HAP-1 (cell line): ENCODE results near the gene LIMD2.

Source experiments
- DNase-seq, 2 experiments: peaks; one replicate each; pipeline ENCODE4 v3.0.0-alpha.2; 2016 to 2020; ENCODE audit warnings: low spot score in 2 of 2
- H3K27me3 ChIP-seq: fragments of 250-450 bp; sonication (Bioruptor Pico); 2 replicates; pipeline ENCODE4 v1.5.1; 2020; ENCODE audit warnings: low read depth, mild to moderate bottlenecking, moderate library complexity
- H3K36me3 ChIP-seq: fragments of 250-450 bp; sonication (Bioruptor Pico); replicated peaks from 2 replicates; pipeline ENCODE4 v1.5.1; 2020; ENCODE audit warnings: mild to moderate bottlenecking
- H3K4me1 ChIP-seq: fragments of 250-450 bp; sonication (Bioruptor Pico); 2 replicates; pipeline ENCODE4 v1.5.1; 2020; ENCODE audit warnings: mild to moderate bottlenecking
- H3K4me3 ChIP-seq: fragments of 250-450 bp; sonication (Bioruptor Pico); 2 replicates; pipeline ENCODE4 v1.5.1; 2020; ENCODE audit warnings: mild to moderate bottlenecking, moderate library complexity
- H3K9me3 ChIP-seq: fragments of 250-450 bp; sonication (Bioruptor Pico); 2 replicates; pipeline ENCODE4 v1.5.1; 2020; ENCODE audit warnings: mild to moderate bottlenecking, moderate library complexity
- in situ Hi-C: fragments of 300-500 bp; cut with MboI; formaldehyde crosslinking; loops from 3 replicates; pipeline ENCODE4 v1.14.3; 2020; ENCODE audit warnings: low sequenced_read_pairs, inconsistent platforms, mixed read lengths

LIMD2 gene

GRCh38 chr17:63682981-63683380 is 16.9 kb downstream of the LIMD2 start:
- H3K4me1 ChIP-seq, result no peaks in the 10 kb centered on the region
- in situ Hi-C loops, result no loop called here
- H3K36me3 ChIP-seq, result peaks cover 17% of the 10 kb centered on the region
- H3K9me3 ChIP-seq, result no peaks in the 10 kb centered on the region
- H3K27me3 ChIP-seq, result no peaks in the 10 kb centered on the region
- no peak overlapping the region for H3K4me3 ChIP-seq
- DNase-seq, result no peak

GRCh38 chr17:63682441-63682840 is 17.5 kb downstream of the LIMD2 start:
- H3K4me1 ChIP-seq, result no peaks in the 10 kb centered on the region
- in situ Hi-C loops, result no loop called here
- no peak for DNase-seq

DNA sequence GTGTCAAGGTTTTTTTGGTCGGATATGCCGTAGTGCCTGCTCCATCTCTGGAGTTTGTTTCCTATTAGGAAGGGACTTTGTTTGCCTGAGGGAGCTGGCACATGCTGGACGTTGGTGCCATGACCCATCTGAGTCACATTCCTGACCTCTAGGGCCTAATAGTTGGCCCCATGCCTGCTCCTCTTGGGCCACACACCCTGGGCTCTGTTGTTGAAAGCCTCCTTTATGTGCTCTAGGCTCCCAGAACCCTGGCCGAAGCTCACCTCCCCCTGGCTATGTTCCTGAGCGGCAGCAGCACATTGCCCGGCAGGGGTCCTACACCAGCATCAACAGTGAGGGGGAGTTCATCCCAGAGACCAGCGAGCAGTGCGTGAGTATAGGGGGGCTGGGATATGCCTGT is 18.4 kb downstream of the LIMD2 start:
- in situ Hi-C loops, result no loop called here
- no peak for DNase-seq
- no peaks in the 10 kb centered on the region for H3K9me3 ChIP-seq

More at GRCh38 chr17:63682441-63682840, 17.5 kb downstream of the LIMD2 start:
- Histone ChIP-seq H3K9me3 (no peaks in the 10 kb centered on the region), H3K27me3 (no peaks in the 10 kb centered on the region), H3K4me3 (no peak overlapping the region), H3K36me3 (peaks cover 17% of the 10 kb centered on the region)

DNA sequence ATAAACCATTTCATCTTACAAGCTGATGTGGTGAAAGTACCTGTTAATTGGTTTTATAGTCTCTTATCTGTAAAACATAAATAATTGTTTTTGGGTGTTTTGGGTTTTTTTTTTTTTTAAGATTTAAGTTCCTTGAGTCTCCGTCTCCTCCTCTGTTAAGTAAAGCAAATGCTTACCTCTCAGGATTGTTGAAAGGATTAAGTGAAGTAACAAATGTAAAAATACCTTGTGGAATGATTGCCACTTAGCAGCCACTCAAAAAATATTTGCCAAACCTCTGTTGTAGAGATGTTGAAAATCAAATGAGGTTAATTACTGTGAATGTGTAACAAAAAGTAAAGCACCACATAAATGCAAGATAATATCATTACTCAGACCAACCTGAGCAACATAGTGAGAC is 19.2 kb downstream of the LIMD2 start:
- no peak overlapping the region for H3K4me3 ChIP-seq
- DNase-seq, result no peak

More for the DNA sequence above, 18.4 kb downstream of the LIMD2 start:
- no peaks in the 10 kb centered on the region for H3K27me3 ChIP-seq
- H3K4me3 ChIP-seq, result no peak overlapping the region
- peaks cover 17% of the 10 kb centered on the region for H3K36me3 ChIP-seq
- no peaks in the 10 kb centered on the region for H3K4me1 ChIP-seq

DNA sequence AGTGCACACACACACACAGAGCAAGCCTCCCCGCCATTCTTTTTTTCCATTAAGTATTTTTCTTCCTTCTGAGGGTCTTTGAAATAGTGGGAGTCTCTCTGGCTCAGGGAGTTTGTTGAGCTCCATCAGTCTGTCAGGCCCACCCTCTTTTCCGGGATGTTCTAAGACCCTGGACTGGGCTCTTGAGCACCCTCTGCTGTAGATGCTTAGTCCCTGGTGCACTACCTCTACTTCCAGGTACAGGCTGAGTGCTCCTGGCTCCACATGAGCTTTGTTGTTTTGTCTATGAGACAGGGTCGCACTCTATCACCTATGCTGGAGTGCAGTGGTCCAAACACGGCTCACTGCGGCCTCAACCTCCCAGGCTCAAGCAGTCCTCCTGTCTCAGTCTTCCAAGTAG is 20.7 kb downstream of the LIMD2 start:
- Histone ChIP-seq H3K36me3 (peaks cover 15% of the 10 kb centered on the region), H3K9me3 (no peaks in the 10 kb centered on the region), H3K27me3 (no peaks in the 10 kb centered on the region), H3K4me3 (no peak overlapping the region), H3K4me1 (peaks cover 10% of the 10 kb centered on the region)
- in situ Hi-C loops, result no loop called here
- no peak for DNase-seq

More for the DNA sequence above, 19.2 kb downstream of the LIMD2 start:
- peaks cover 17% of the 10 kb centered on the region for H3K36me3 ChIP-seq
- H3K4me1 ChIP-seq, result peaks cover 4% of the 10 kb centered on the region
- in situ Hi-C loops, result no loop called here
- no peaks in the 10 kb centered on the region for H3K9me3 ChIP-seq
- no peaks in the 10 kb centered on the region for H3K27me3 ChIP-seq

- DNase-seq, result no peak
- no peaks in the 10 kb centered on the region; the same call in 1 of the 2 replicates for H3K36me3 ChIP-seq
- no peaks in the 10 kb centered on the region for H3K9me3 ChIP-seq
- H3K4me1 ChIP-seq, result peaks cover 10% of the 10 kb centered on the region
- in situ Hi-C loops, result no loop called here
- H3K27me3 ChIP-seq, result no peaks in the 10 kb centered on the region
- H3K4me3 ChIP-seq, result no peak overlapping the region
Observed at GRCh38 chr17:63676584-63676983, 23.3 kb downstream of the LIMD2 start.

- no peak overlapping the region for H3K4me3 ChIP-seq
- in situ Hi-C loops, result no loop called here
- H3K27me3 ChIP-seq, result no peaks in the 10 kb centered on the region
- H3K9me3 ChIP-seq, result no peaks in the 10 kb centered on the region
- H3K36me3 ChIP-seq, result no peaks in the 10 kb centered on the region; the same call in 1 of the 2 replicates
- H3K4me1 ChIP-seq, result peaks cover 10% of the 10 kb centered on the region
- peak; percentile 55 to 83 for DNase-seq
Observed at GRCh38 chr17:63675607-63676546, 24.0 kb downstream of the LIMD2 start.

GRCh38 chr17:63675231-63675606 is 24.7 kb downstream of the LIMD2 start:
- DNase-seq, result no peak

GRCh38 chr17:63672856-63673255 is 27.1 kb downstream of the LIMD2 start:
- in situ Hi-C loops, result no loop called here
- no peaks in the 10 kb centered on the region for H3K27me3 ChIP-seq
- H3K4me1 ChIP-seq, result peaks cover 10% of the 10 kb centered on the region
- no peaks in the 10 kb centered on the region; the same call in 1 of the 2 replicates for H3K36me3 ChIP-seq
- DNase-seq, result no peak
- H3K9me3 ChIP-seq, result no peaks in the 10 kb centered on the region
- H3K4me3 ChIP-seq, result no peak overlapping the region

More at GRCh38 chr17:63675231-63675606, 24.7 kb downstream of the LIMD2 start:
- Histone ChIP-seq H3K4me1 (peaks cover 10% of the 10 kb centered on the region), H3K4me3 (no peak overlapping the region), H3K9me3 (no peaks in the 10 kb centered on the region), H3K27me3 (no peaks in the 10 kb centered on the region), H3K36me3 (no peaks in the 10 kb centered on the region; the same call in 1 of the 2 replicates)
- in situ Hi-C loops, result no loop called here

- Histone ChIP-seq H3K4me3 (no peak overlapping the region), H3K36me3 (no peaks in the 10 kb centered on the region; the same call in 1 of the 2 replicates), H3K4me1 (no peaks in the 10 kb centered on the region), H3K27me3 (no peaks in the 10 kb centered on the region), H3K9me3 (no peaks in the 10 kb centered on the region; the same call in 1 of the 2 replicates)
- no peak for DNase-seq
- in situ Hi-C loops, result no loop called here
Observed at GRCh38 chr17:63665527-63666214, 34.3 kb downstream of the LIMD2 start.

- no peaks in the 10 kb centered on the region; the same call in none of the 2 replicates for H3K36me3 ChIP-seq
- no peak overlapping the region for H3K4me3 ChIP-seq
- H3K9me3 ChIP-seq, result no peaks in the 10 kb centered on the region; the same call in 1 of the 2 replicates
- no peaks in the 10 kb centered on the region for H3K27me3 ChIP-seq
- in situ Hi-C loops, result no loop called here
- DNase-seq, result no peak
- H3K4me1 ChIP-seq, result no peaks in the 10 kb centered on the region
Observed at GRCh38 chr17:63659850-63660249, 40.1 kb downstream of the LIMD2 start.

GRCh38 chr17:63658366-63658765 is 41.6 kb downstream of the LIMD2 start:
- Histone ChIP-seq H3K27me3 (no peaks in the 10 kb centered on the region), H3K9me3 (no peaks in the 10 kb centered on the region; the same call in 1 of the 2 replicates), H3K4me1 (no peaks in the 10 kb centered on the region), H3K4me3 (no peak overlapping the region), H3K36me3 (peaks cover 5% of the 10 kb centered on the region)
- no peak for DNase-seq
- in situ Hi-C loops, result no loop called here

DNA sequence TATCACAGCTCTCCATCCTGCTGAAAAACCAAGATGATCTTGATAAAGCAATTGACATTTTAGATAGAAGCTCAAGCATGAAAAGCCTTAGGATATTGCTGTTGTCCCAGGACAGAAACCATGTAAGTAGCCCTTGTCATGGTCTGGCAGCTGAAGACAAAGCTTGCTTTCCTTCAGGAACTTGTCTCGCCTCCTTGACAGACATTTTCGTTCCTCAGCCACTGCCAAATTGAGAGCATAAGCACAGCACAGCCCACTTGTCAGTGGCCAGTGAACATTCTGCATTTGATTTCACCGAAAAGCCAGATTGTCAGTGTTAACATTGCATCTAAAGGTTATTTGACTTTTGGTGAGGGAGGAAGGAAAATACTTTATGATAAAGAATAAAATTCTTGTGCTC is 42.1 kb downstream of the LIMD2 start:
- Histone ChIP-seq H3K36me3 (peaks cover 9% of the 10 kb centered on the region), H3K27me3 (no peaks in the 10 kb centered on the region), H3K9me3 (no peaks in the 10 kb centered on the region; the same call in 1 of the 2 replicates), H3K4me3 (no peak overlapping the region), H3K4me1 (no peaks in the 10 kb centered on the region)
- in situ Hi-C loops, result no loop called here
- DNase-seq, result no peak

GRCh38 chr17:63653050-63653449 is 46.9 kb downstream of the LIMD2 start:
- Histone ChIP-seq H3K4me1 (peaks cover 2% of the 10 kb centered on the region), H3K36me3 (peaks cover 15% of the 10 kb centered on the region), H3K27me3 (no peaks in the 10 kb centered on the region), H3K4me3 (no peak overlapping the region), H3K9me3 (no peaks in the 10 kb centered on the region)
- in situ Hi-C loops, result no loop called here
- no peak for DNase-seq
